ENCODE data around the gene DCAF5. TPM values are rescaled to one million over a fixed set of nuclear protein-coding genes. Genes with fewer than 3 reads are reported as not detected.

Gene DCAF5
- polyA plus RNA-seq, 1 donor (not counting 4 experiments of a cell fraction or from before 2014, with no cell fraction given): 29.5 TPM

GRCh38 chr14:69054030-69054429, 98.9 kb downstream of the DCAF5 start:
- dilution Hi-C loops (cut with MboI; ENCODE audit: extremely low pct_ligation_motif_present, low sequenced_read_pairs): no loop called here
- no peak overlapping the region for H2AFZ ChIP-seq (ENCODE audit: control insufficient read depth, low read length)
- no peaks in the 10 kb centered on the region for H4K20me1 ChIP-seq (ENCODE audit: control insufficient read depth, extremely low read depth, insufficient read depth, low read length)
- H3K4me2 ChIP-seq (ENCODE audit: control insufficient read depth, extremely low read depth, insufficient read depth, low read depth, low read length): no peak overlapping the region
- TF ChIP-seq, protein P1, sequence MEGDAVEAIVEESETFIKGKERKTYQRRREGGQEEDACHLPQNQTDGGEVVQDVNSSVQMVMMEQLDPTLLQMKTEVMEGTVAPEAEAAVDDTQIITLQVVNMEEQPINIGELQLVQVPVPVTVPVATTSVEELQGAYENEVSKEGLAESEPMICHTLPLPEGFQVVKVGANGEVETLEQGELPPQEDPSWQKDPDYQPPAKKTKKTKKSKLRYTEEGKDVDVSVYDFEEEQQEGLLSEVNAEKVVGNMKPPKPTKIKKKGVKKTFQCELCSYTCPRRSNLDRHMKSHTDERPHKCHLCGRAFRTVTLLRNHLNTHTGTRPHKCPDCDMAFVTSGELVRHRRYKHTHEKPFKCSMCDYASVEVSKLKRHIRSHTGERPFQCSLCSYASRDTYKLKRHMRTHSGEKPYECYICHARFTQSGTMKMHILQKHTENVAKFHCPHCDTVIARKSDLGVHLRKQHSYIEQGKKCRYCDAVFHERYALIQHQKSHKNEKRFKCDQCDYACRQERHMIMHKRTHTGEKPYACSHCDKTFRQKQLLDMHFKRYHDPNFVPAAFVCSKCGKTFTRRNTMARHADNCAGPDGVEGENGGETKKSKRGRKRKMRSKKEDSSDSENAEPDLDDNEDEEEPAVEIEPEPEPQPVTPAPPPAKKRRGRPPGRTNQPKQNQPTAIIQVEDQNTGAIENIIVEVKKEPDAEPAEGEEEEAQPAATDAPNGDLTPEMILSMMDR (optimal IDR thresholded peaks at IDR 0.05 in 1 of 3, IDR thresholded peaks at IDR 0.05 in 1 of 3, conservative IDR thresholded peaks at IDR 0.05 in 1 of 3; ENCODE audit: extremely low read depth in 1 of 3, insufficient read depth in 2 of 3, low read length in 3 of 3): no peak
- no peak for TF ChIP-seq EZH2 (IDR thresholded peaks at IDR 0.05; ENCODE audit: low read length)
- H3K79me2 ChIP-seq (ENCODE audit: control insufficient read depth, insufficient read depth, low read length): no peaks in the 10 kb centered on the region
- H3K36me3 ChIP-seq (ENCODE audit: control insufficient read depth in 2 of 2, extremely low read depth in 1 of 2, insufficient read depth in 2 of 2, low read length in 2 of 2): peaks cover 19 to 25% of the 10 kb centered on the region in 2 experiments
- no peak for DNase-seq (ENCODE audit: low read depth, low spot score)
- H3K27ac ChIP-seq (ENCODE audit: control insufficient read depth, insufficient read depth, low read length): no peak overlapping the region
- no peak overlapping the region for H3K4me3 ChIP-seq (ENCODE audit: control insufficient read depth in 2 of 3, extremely low read depth in 1 of 3, insufficient read depth in 2 of 3, low read depth in 1 of 3, low read length in 3 of 3)
- H3K4me1 ChIP-seq (ENCODE audit: control insufficient read depth, extremely low read depth, insufficient read depth, low read length): peaks cover 3% of the 10 kb centered on the region
- no peaks in the 10 kb centered on the region for H3K9me1 ChIP-seq (ENCODE audit: control insufficient read depth, extremely low read depth, insufficient read depth, low read length)
- FAIRE-seq: no peak
- no peaks in the 10 kb centered on the region for H3K27me3 ChIP-seq (ENCODE audit: control insufficient read depth, extremely low read depth, insufficient read depth, low read length)
- no peaks in the 10 kb centered on the region for H3K9me3 ChIP-seq (ENCODE audit: control insufficient read depth, low read depth, low read length)
- H3K9ac ChIP-seq (ENCODE audit: control insufficient read depth, extremely low read depth, insufficient read depth, low read length): no peak overlapping the region

DNA sequence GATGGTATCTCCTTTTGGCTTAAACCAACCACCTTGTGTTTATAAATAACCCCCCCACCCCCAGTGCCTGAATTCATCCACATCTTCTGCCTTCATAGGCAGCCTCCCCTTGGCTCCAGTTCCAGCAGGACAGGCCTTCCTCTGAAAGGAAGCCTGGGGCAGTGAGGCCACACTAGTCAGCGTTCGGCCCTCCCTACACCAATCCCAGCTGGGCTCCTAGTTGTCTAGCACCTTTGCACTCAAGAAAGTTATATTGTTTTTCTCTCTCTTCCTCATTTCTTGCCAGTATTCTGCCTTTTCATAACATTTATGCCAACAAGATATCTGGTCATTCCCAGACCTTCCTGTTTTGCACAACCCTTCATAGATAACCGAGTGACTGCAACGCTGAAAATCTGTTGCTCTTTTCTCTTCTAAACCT, 100.7 kb downstream of the DCAF5 start:
- Histone ChIP-seq H2AFZ (ENCODE audit: control insufficient read depth, low read length) (no peak overlapping the region), H3K4me1 (ENCODE audit: control insufficient read depth, extremely low read depth, insufficient read depth, low read length) (no peaks in the 10 kb centered on the region), H3K9ac (ENCODE audit: control insufficient read depth, extremely low read depth, insufficient read depth, low read length) (no peak overlapping the region), H3K79me2 (ENCODE audit: control insufficient read depth, insufficient read depth, low read length) (no peaks in the 10 kb centered on the region), H3K4me3 (ENCODE audit: control insufficient read depth in 2 of 3, extremely low read depth in 1 of 3, insufficient read depth in 2 of 3, low read depth in 1 of 3, low read length in 3 of 3) (no peak overlapping the region), H3K36me3 (ENCODE audit: control insufficient read depth in 2 of 2, extremely low read depth in 1 of 2, insufficient read depth in 2 of 2, low read length in 2 of 2) (peaks cover 17 to 25% of the 10 kb centered on the region in 2 experiments), H3K4me2 (ENCODE audit: control insufficient read depth, extremely low read depth, insufficient read depth, low read depth, low read length) (no peak overlapping the region), H3K27ac (ENCODE audit: control insufficient read depth, insufficient read depth, low read length) (no peak overlapping the region), H3K27me3 (ENCODE audit: control insufficient read depth, extremely low read depth, insufficient read depth, low read length) (no peaks in the 10 kb centered on the region), H4K20me1 (ENCODE audit: control insufficient read depth, extremely low read depth, insufficient read depth, low read length) (no peaks in the 10 kb centered on the region), H3K9me3 (ENCODE audit: control insufficient read depth, low read depth, low read length) (no peaks in the 10 kb centered on the region), H3K9me1 (ENCODE audit: control insufficient read depth, extremely low read depth, insufficient read depth, low read length) (no peaks in the 10 kb centered on the region)
- TF ChIP-seq EZH2 (IDR thresholded peaks at IDR 0.05; ENCODE audit: low read length): no peak
- TF ChIP-seq, protein P1 (optimal IDR thresholded peaks at IDR 0.05 in 1 of 3, IDR thresholded peaks at IDR 0.05 in 1 of 3, conservative IDR thresholded peaks at IDR 0.05 in 1 of 3; ENCODE audit: extremely low read depth in 1 of 3, insufficient read depth in 2 of 3, low read length in 3 of 3): no peak
- no peak for FAIRE-seq
- dilution Hi-C loops (cut with MboI; ENCODE audit: extremely low pct_ligation_motif_present, low sequenced_read_pairs): no loop called here
- no peak for DNase-seq (ENCODE audit: low read depth, low spot score)
